Neural progenitor cell (in vitro differentiated cells): ENCODE results near the gene MARCHF3. TPM values are rescaled to one million over a fixed set of nuclear protein-coding genes. Genes with fewer than 3 reads are reported as not detected.

Experiments used
- DNase-seq: peaks from one replicate; pipeline ENCODE4 v3.0.0-alpha.2; 2016; ENCODE audit warnings: low spot score
- H2AFZ ChIP-seq: fragments of 200-600 bp; sonication (generic); replicated peaks from 2 replicates; pipeline ENCODE4 v1.6.1; 2016; ENCODE audit warnings: antibody characterized with exemption
- H3F3A ChIP-seq: fragments of 200-600 bp; sonication (generic); 2 replicates; pipeline ENCODE4 v1.6.1; 2016; ENCODE audit warnings: antibody characterized with exemption, low read depth
- H3K27ac ChIP-seq: fragments of 200-600 bp; sonication (generic); 2 replicates; pipeline ENCODE4 v1.5.1; 2016; ENCODE audit warnings: mild to moderate bottlenecking
- H3K27me3 ChIP-seq: fragments of 200-600 bp; sonication (generic); 2 replicates; pipeline ENCODE4 v1.6.1; 2016; ENCODE audit warnings: mild to moderate bottlenecking, moderate library complexity
- H3K36me3 ChIP-seq: fragments of 200-600 bp; sonication (generic); 2 replicates; pipeline ENCODE4 v1.5.1; 2016
- H3K4me1 ChIP-seq: fragments of 200-600 bp; sonication (generic); 2 replicates; pipeline ENCODE4 v1.6.1; 2016; ENCODE audit warnings: mixed run types
- H3K4me2 ChIP-seq: fragments of 200-600 bp; sonication (generic); 2 replicates; pipeline ENCODE4 v1.6.1; 2016
- H3K4me3 ChIP-seq: fragments of 200-600 bp; sonication (generic); 2 replicates; pipeline ENCODE4 v1.5.1; 2016
- H3K79me2 ChIP-seq: fragments of 200-600 bp; sonication (generic); 2 replicates; pipeline ENCODE4 v1.6.1; 2016; ENCODE audit warnings: low read depth
- H3K9ac ChIP-seq: fragments of 200-600 bp; sonication (generic); 2 replicates; pipeline ENCODE4 v1.6.1; 2016
- H3K9me3 ChIP-seq: fragments of 200-600 bp; sonication (generic); 2 replicates; pipeline ENCODE4 v1.5.1; 2016; ENCODE audit warnings: low read depth
- H4K20me1 ChIP-seq: fragments of 200-600 bp; sonication (generic); 2 replicates; pipeline ENCODE4 v1.6.1; 2016; ENCODE audit warnings: low read depth
- H3K27ac Mint-ChIP-seq: 3 replicates; pipeline ENCODE4 v1.8.0; 2021; ENCODE audit warnings: mixed read lengths
- H3K27me3 Mint-ChIP-seq: 2 replicates; pipeline ENCODE4 v1.8.0; 2022; ENCODE audit warnings: low read depth, mild to moderate bottlenecking, inconsistent platforms, moderate library complexity, mixed read lengths; ENCODE audit not compliant: insufficient read depth
- H3K36me3 Mint-ChIP-seq: 3 replicates; pipeline ENCODE4 v1.8.0; 2021; ENCODE audit warnings: mixed read lengths
- H3K4me1 Mint-ChIP-seq: 3 replicates; pipeline ENCODE4 v1.8.0; 2021; ENCODE audit warnings: mixed read lengths
- H3K4me3 Mint-ChIP-seq: 3 replicates; pipeline ENCODE4 v1.8.0; 2021; ENCODE audit warnings: mild to moderate bottlenecking, moderate library complexity, mixed read lengths
- H3K9me3 Mint-ChIP-seq: 3 replicates; pipeline ENCODE4 v1.8.0; 2020; ENCODE audit warnings: mixed read lengths
- EZH2 ChIP-seq: fragments of 200-600 bp; sonication (generic); IDR thresholded peaks from 2 replicates; pipeline ENCODE4 v1.6.1; 2017; ENCODE audit warnings: antibody characterized with exemption, mild to moderate bottlenecking, moderate library complexity
- EZH2phosphoT487 ChIP-seq: fragments of 200-600 bp; sonication (generic); IDR thresholded peaks from 2 replicates; pipeline ENCODE4 v1.6.1; 2017; ENCODE audit warnings: antibody characterized with exemption
- total RNA-seq: library from RNA; depleted of rRNA; stranded (reverse); fragments of >200 nt; gene quantifications from 2 replicates; pipeline ENCODE4 v1.2.3, GENCODE V29; 2015; ENCODE audit warnings: low replicate concordance
- TF ChIP-seq, protein P1 (sequence below): fragments of 200-600 bp; sonication (generic); IDR thresholded peaks from 2 replicates; pipeline ENCODE4 v1.5.1; 2017; ENCODE audit warnings: antibody characterized with exemption, mild to moderate bottlenecking

The MARCHF3 gene
- total RNA-seq, 1 donor from 2014 or later, result 6.1 TPM

DNA sequence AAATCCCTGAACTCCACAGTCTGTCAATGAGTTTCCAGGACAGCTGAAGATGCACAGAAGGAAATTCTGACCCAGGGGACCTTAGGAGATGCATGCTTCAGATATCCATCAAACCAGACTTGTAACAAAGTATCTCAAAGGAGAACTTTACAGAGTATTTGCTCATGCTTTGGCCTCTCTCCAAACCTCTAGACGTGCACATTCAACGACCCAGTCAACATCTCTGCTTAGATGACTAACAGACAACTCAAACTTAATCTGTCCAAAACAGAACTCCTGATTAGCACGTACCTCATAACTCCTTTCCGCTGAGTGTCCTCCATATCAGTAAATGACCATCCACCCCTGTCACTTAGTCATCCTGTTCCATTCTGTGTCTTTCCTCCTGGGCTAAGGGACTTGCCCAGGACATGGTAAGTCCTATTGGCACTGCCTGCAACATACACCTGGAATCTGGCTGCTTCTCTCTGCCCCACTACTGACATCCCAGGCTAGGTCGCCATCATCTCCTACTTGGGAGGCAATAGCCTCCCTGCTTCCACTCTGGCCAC is 146.0 kb downstream of the MARCHF3 start:
- TF ChIP-seq, protein P1, sequence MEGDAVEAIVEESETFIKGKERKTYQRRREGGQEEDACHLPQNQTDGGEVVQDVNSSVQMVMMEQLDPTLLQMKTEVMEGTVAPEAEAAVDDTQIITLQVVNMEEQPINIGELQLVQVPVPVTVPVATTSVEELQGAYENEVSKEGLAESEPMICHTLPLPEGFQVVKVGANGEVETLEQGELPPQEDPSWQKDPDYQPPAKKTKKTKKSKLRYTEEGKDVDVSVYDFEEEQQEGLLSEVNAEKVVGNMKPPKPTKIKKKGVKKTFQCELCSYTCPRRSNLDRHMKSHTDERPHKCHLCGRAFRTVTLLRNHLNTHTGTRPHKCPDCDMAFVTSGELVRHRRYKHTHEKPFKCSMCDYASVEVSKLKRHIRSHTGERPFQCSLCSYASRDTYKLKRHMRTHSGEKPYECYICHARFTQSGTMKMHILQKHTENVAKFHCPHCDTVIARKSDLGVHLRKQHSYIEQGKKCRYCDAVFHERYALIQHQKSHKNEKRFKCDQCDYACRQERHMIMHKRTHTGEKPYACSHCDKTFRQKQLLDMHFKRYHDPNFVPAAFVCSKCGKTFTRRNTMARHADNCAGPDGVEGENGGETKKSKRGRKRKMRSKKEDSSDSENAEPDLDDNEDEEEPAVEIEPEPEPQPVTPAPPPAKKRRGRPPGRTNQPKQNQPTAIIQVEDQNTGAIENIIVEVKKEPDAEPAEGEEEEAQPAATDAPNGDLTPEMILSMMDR, result no peak
- TF ChIP-seq EZH2, result no peak
- TF ChIP-seq EZH2phosphoT487, result no peak
- Histone ChIP-seq H3K27me3 (no peaks in the 10 kb centered on the region), H3K9ac (no peak overlapping the region), H3K27ac (no peak overlapping the region), H2AFZ (no peak overlapping the region), H3K79me2 (no peaks in the 10 kb centered on the region), H4K20me1 (no peaks in the 10 kb centered on the region), H3K9me3 (no peaks in the 10 kb centered on the region), H3K36me3 (no peaks in the 10 kb centered on the region), H3F3A (no peaks in the 10 kb centered on the region), H3K4me1 (no peaks in the 10 kb centered on the region), H3K4me3 (no peak overlapping the region), H3K4me2 (no peak overlapping the region)
- Mint-ChIP-seq H3K4me1 (no peaks in the 10 kb centered on the region), H3K4me3 (no peak overlapping the region), H3K9me3 (no peaks in the 10 kb centered on the region), H3K27ac (no peak overlapping the region), H3K36me3 (peaks cover 3% of the 10 kb centered on the region), H3K27me3 (no peaks in the 10 kb centered on the region)
- DNase-seq, result no peak

DNA sequence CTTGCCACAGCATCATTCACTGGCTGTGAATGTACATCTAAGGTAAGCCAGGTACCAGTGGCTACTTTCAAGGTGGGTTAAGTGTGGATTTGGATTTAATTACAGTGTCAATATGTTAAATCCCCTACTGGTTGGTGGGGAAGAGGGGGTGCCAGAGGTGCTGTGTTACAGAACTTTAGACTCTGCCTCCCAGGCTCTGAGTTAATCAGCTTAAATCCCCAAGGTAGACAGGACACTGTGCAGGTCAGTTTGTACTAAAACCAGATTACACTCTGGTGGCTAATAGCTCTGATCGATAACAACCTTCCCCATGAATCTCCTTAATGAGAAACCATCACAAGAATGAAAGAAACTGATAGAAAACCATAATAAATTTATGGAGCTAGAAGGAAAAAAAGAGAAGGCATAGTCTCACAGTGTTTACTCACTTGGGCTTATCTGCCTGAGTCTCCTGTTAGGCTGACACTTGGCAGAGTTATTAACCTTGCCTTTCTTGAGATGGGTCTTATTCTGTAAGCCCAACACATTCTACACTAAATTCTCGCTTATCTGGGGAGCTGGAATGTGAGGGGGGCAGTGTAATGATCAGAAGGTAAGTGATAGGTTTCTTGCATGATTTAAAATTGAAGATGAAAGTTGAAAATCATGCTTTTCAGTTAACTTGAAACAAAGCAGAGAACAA is 146.7 kb downstream of the MARCHF3 start:
- H3K4me1 ChIP-seq, result no peaks in the 10 kb centered on the region
- H3K4me2 ChIP-seq, result no peak overlapping the region
- H3K27me3 ChIP-seq, result no peaks in the 10 kb centered on the region
- H3K36me3 ChIP-seq, result no peaks in the 10 kb centered on the region
- H2AFZ ChIP-seq, result no peak overlapping the region
- no peaks in the 10 kb centered on the region for H3K4me1 Mint-ChIP-seq
- H3K79me2 ChIP-seq, result no peaks in the 10 kb centered on the region
- no peaks in the 10 kb centered on the region for H3F3A ChIP-seq
- no peak overlapping the region for H3K4me3 Mint-ChIP-seq
- DNase-seq, result no peak
- H3K36me3 Mint-ChIP-seq, result peaks cover 3% of the 10 kb centered on the region
- TF ChIP-seq EZH2 (no peak), EZH2phosphoT487 (no peak)
- TF ChIP-seq, protein P1, result no peak
- H3K27me3 Mint-ChIP-seq, result no peaks in the 10 kb centered on the region
- H3K27ac ChIP-seq, result no peak overlapping the region
- no peaks in the 10 kb centered on the region for H3K9me3 ChIP-seq
- no peak overlapping the region for H3K4me3 ChIP-seq
- H3K9ac ChIP-seq, result no peak overlapping the region
- no peak overlapping the region for H3K27ac Mint-ChIP-seq
- H4K20me1 ChIP-seq, result no peaks in the 10 kb centered on the region
- no peaks in the 10 kb centered on the region for H3K9me3 Mint-ChIP-seq

DNA sequence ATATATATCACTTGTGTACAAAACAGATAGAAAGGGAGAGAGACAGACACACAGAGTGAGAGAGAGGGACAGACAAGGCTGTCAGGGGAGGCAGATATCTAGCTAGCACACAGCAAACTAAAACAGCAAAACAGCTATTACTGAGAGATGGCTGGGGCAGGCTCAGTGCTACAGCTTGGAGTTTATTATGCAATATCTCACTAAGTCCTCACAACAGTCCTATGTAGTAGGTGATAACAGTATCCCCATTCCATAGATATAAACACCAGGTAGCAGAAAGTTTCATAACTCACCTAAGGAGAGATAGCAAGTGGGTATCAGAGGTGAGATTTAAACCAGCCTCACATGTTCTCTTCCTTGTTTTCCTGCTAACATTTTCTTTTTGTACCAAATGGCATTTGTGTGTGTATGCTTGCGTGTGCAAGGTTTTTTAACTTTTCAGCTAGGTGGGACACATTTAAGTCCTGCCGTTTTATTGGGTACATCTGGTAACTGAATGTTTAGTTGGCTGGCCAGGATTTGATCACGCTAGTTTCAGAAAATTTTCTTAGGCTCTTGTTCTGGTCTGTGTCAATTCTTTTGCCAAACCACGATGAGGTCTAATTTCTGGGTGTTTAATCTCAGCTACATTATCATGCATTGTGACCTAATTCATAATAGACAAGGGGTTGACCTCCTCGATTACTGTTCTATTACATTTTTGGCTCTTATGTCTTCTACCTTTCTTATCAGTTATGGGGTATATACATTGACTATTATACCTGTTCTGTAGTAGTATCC is 148.3 kb downstream of the MARCHF3 start:
- peaks cover 3% of the 10 kb centered on the region for H3K36me3 Mint-ChIP-seq

More for the DNA sequence above, 148.3 kb downstream of the MARCHF3 start:
- H3K36me3 ChIP-seq, result no peaks in the 10 kb centered on the region
- H3K4me1 Mint-ChIP-seq, result peaks cover 2% of the 10 kb centered on the region
- no peaks in the 10 kb centered on the region for H3K9me3 Mint-ChIP-seq
- H3K4me2 ChIP-seq, result no peak overlapping the region
- H3K4me3 Mint-ChIP-seq, result no peak overlapping the region
- no peak overlapping the region for H3K27ac ChIP-seq
- no peaks in the 10 kb centered on the region for H3K27me3 Mint-ChIP-seq
- no peaks in the 10 kb centered on the region for H3K27me3 ChIP-seq
- H3K4me3 ChIP-seq, result no peak overlapping the region
- H3F3A ChIP-seq, result no peaks in the 10 kb centered on the region
- no peaks in the 10 kb centered on the region for H3K79me2 ChIP-seq
- no peak overlapping the region for H3K27ac Mint-ChIP-seq
- no peak for TF ChIP-seq EZH2
- no peak for TF ChIP-seq EZH2phosphoT487
- TF ChIP-seq, protein P1, result no peak
- no peak overlapping the region for H3K9ac ChIP-seq
- no peaks in the 10 kb centered on the region for H3K9me3 ChIP-seq
- no peaks in the 10 kb centered on the region for H4K20me1 ChIP-seq
- no peak for DNase-seq
- no peak overlapping the region for H2AFZ ChIP-seq
- H3K4me1 ChIP-seq, result no peaks in the 10 kb centered on the region
